Bone marrow (tissue), 2 donors: ENCODE results near the gene NAT14.
"Not testable (repeated sequence)": the region's sequence is repeated elsewhere in the genome, so short reads cannot be mapped to it uniquely, and the experiment has no call there.

Experiments
- DNase-seq, 2 donors: peaks; one replicate each; lab custom pipeline; 2025; lab: John Stamatoyannopoulos, UW

The NAT14 gene

GRCh38 chr19:55486971-55487923, 2.3 kb downstream of the NAT14 start:
- DNase-seq: no peak

GRCh38 chr19:55487924-55488687, 3.1 kb downstream of the NAT14 start, which contains the start of gene SSC5D:
Gene SSC5D (plus strand): TSS chr19:55488436. CDS start chr19:55488590, 154 bp downstream.
- no peak for DNase-seq

DNA sequence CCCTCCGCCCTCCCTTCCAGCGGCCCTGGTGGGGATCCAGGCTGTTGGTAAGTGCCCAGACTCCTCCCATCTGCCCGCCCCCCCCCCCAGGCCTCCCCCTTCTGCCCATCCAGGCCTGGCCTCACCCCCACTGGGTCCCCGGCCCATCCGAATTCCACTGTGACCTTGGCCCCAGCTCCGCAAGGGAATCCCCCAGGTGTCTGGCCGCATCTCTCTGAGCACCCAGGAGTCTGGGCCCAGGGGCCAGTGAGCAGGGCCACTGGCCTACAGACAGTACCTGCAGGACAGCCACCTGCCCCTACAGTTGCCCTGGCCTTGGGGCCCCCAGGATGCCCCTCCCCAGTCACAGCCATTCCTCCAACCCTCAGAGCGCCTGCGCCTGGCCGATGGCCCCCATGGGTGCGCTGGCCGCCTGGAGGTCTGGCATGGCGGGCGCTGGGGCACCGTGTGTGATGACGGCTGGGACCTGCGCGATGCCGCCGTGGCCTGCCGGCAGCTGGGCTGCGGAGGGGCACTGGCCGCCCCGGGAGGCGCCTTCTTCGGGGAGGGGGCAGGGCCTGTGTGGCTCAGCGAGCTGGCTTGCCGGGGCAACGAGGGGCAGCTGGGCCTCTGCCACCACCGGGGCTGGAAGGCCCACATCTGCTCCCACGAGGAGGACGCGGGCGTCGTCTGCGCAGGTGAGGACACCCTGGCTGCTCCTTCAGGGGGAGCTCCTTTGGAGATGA, 4.2 kb downstream of the NAT14 start:
- DNase-seq: no peak

DNA sequence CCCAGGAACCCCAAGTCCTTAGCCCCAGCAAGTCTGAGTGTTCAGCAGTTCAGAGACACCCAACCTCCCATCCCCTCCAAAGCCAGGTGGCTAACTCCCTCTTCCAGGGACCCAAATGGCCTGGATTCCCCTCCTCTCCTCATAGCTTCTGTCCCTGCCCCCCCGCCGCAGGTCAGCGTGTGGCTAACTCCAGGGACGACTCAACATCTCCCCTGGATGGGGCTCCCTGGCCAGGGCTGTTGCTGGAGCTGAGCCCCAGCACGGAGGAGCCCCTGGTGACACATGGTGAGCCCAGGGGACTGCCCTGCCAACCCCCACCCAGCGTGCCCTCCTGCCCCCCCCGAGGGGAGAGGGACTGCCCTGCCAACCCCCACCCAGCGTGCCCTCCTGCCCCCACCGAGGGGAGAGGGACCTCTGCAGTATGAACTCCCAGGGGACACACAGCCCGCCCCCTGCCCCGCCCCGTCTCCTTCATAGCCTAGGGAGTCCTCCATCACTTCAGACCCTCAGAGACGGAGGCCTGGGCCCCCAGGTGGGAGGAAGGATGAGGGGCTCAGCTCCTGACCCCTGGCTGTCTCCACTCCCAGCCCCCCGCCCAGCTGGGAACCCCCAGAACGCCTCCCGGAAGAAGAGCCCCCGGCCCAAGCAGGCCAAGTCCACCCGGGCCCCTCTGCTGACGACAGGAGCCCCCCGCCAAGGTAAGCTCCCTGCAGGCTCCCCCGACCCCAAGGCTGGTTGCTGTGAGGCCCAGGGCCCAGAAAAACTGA, 4.9 kb downstream of the NAT14 start:
- no peak for DNase-seq

GRCh38 chr19:55490478-55491432, 5.8 kb downstream of the NAT14 start:
- DNase-seq: no peak

- DNase-seq: no peak
Measured at GRCh38 chr19:55491546-55492360, 6.8 kb downstream of the NAT14 start.

DNA sequence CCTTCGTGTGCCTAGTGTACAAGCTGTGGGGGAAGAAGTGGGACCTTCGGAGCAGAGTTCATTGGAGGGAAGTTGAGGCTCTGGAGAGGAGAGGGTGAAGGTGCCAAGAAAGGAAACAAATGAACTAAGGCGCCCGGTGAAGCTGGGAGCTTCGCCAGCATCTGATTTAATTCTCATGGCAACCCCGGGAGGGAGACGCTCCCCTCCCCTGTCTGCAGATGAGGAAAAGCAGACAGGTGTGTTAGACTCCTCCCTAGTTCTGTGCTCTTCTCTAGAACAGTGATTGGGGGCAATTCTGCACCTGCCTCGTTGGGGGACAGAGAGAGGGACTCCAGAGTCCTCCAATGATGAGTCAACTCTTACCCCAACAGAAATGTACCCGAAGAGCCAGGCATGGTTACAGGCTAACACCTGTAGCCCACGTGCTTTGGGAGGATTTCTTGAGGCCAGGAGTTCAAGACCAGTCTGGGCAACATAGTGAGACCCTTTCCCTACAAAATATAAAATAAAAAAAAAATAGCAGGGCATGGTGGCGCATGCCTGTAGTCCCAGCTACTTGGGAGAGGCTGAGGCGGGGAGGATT, 7.5 kb downstream of the NAT14 start:
- no peak for DNase-seq

DNA sequence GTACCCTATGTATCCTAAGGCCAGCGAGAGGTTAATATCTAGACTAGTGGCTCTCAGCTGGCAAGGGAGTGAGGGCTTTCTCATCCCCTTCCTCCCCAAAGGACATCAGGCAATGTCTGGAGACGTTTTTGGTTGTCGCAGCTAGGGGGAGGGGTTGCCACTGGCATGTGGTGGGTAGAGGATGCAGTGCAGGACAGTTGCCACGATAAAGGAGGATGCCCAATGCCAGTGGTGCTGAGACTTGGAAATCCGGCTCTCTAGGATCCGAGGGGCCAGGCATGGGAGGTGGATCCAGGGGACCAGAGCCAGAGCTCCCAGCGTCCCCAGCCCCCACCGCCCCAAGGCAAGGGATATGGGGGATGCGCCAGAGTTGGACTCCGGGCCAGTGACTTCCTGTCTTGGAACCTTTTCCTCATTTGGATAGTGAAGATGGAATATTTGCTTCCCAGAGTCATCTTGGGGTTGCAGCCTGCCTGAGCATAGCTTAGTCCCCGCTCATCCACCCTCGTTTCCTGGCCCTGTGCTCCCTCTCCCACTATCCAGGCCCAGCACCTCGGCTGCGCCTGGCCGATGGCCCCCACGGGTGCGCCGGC, 8.2 kb downstream of the NAT14 start:
- DNase-seq: no peak

- no peak for DNase-seq
Measured at GRCh38 chr19:55493645-55494171, 8.7 kb downstream of the NAT14 start.

DNA sequence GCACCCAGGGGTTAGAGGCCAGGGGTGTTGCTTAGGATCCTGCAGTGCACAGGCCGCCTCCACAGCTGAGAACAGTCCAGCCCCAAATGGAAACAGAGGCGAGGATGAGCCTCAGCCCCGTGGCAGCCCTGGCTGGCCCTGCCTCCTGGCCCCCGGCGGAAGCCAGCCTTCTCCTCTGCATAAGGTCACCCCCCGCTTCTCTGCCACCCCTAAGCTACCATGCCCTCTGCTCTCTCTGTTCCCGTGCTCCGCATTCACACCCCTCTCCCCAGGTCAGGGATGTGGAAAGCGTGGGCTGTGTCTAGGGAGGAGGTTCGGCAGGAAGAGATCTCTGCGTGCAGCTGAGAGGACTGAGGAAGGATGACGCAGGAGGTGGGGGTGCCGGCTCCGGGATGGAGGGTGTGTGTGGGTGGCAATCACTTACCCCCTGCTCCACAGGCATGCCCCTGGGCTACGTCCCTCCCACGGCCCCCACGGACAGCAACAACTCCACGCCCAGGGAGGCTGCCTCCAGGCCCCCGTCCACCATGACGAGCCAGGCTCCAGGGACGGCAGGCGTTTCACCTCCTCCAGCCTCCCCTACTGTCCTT, 9.3 kb downstream of the NAT14 start:
- peak in 1 of 2 donors; percentile 35 for DNase-seq

DNA sequence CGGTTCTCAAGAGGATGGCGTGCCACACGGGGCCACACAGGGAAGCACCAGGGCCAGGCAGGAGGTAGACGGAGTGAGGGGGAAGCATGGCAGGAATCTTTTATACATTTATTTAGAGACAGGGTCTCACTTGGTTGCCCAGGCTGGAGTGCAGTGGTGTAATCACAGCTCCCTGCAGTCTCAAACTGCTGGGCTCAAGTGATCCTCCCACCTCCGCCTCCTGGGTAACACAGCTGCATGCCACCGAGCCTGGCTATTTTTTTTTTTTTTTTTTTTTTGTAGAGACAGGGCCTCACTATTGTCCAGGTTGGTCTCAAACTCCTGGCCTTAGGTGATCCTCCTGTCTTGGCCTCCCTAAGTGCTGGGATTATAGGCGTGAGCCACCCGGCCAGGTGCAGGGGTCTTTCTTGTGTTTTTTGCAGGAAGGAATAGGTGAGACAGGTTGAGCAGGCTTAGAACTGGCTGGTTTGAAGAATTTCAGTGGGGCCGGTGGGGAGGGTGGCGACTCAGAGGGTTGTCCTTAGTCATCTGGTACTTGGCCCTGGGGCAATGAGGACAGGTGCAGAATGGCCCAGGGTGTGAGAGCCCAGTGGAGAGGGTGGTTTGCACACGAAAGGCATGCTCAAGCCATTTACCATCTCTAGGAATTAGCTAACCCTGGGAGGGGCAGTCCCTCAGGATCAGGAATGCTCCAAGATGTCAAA, 10.8 kb downstream of the NAT14 start:
- DNase-seq: no peak

GRCh38 chr19:55496820-55497219, 11.8 kb downstream of the NAT14 start:
- not testable (repeated sequence) for DNase-seq

- DNase-seq: no peak
Measured at GRCh38 chr19:55497763-55498162, 12.8 kb downstream of the NAT14 start.

DNA sequence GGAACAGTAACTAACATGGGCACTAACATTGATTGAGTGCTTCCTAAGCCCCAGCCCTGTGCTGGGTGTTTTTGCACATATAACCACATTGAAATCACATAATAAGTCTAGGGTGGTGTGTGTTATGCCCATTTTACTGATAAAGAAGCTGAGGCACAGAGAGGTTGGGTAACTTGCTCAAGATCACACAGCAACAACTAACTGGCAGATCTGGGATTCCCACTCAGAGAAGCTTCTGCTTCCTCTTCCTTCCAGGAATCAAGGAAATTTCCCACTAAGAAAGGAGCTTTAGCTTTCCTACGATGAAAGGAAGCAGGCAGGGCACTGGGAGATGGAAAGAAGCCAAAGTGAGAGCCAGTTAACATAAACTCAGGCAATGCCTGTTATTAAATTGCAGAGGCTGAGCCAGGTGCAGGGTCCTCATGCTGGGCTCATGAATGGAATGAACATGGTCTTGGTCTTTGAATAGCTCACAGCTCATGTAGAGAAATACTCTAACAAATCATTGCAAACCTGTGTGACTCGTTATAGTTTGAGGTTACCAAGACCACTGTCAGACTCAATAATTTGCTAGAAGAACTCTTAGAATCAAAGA, 13.4 kb downstream of the NAT14 start:
- no peak for DNase-seq

- DNase-seq: no peak
Measured at GRCh38 chr19:55500368-55500952, 15.5 kb downstream of the NAT14 start.

DNA sequence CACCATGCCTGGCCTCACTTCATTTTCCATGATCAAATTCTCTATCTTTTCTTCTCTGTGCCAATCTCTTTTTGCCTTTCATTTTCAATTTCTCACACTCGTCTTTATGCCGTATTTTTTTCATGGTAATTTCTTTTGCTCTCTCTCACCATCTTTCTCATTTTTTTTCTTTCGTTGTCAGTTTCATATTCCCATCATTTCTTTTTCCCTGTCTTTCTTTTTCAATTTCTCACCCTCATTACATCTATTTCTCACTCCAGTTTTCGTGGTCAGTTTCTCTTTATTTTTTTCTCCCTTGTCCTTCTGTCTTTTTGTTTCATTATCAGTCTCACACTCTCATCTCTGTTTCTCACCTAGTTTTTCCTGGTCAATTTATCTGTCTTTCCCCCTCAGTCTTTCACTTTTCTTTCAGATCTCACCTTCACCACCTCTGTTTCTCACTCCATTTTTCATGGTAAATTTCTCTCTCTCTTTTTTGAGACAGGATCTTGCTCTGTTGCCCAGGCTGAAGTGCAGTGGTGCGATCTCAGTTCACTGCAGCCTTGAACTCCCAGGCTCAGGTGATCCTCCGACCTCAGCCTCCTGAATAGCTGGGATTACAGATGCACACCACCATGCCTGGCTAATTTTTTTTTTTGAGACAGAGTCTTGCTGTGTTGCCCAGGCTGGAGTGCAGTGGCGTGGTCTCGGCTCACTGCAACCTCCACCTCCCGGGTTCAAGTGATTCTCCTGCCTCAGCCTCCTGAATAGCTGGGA, 17.4 kb downstream of the NAT14 start:
- DNase-seq: no peak
